NCI-H1092 (cell line): ENCODE data around the gene L3MBTL4.

Experiments
- DNase-seq: peaks from one replicate; lab custom pipeline; 2025; lab: John Stamatoyannopoulos, UW

The L3MBTL4 gene

DNA sequence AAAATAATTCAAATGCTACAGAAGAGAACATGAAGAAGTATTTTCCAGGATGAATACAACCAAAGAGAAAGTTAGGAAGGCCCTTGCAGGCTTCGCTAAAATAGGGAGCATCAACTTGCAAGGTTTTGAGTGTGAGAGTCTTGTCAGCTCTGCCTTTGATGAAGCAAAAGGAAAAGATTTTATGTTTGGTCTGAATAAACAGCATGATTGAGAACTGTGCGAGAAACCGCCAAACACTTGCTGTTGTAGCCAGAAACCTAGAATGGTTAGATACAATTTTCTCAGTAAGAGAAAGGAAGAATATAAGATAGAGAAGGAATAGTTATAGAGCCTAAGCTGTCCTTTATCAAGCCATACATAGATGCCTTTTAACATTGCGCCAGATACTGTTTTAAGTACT is 163.6 kb downstream of the L3MBTL4 start:
- DNase-seq, result no peak

DNA sequence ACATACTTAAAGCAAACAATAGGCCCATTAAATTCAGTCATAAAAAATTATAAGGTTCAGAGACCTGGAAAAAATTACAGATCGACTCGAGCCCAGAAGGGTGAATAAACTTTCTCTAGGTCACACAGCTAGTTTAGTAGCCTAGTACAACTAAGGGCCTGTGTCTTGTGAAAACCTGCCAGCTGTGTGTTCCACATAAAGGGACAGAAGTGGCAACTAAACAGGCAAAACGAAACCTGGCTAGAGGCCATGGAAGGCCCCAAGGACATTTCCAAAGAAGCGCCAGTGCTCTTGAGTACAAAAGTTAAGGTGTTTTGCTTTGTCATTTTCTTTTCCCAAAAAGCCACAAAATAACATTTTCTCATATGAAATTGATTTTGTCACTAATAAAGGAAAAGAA is 164.9 kb downstream of the L3MBTL4 start:
- DNase-seq, result no peak

DNA sequence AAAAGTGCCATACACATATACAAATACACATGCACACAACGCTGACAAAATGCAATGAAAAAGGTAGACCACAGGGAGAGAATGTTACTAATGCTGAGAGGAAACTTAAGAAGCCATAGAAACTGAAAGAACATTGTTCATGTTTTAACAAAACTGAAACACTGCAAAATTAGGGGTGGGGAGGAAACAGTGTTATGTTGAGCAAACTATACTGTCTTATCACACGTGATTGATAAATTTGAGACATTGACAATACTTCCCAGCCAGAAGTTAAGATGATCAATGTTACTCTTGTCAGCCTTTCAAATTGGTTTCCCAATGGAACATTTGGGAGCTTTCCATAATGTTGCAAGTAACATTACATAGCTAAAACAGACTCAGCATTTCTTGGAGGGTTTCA is 165.5 kb downstream of the L3MBTL4 start:
- no peak for DNase-seq

DNA sequence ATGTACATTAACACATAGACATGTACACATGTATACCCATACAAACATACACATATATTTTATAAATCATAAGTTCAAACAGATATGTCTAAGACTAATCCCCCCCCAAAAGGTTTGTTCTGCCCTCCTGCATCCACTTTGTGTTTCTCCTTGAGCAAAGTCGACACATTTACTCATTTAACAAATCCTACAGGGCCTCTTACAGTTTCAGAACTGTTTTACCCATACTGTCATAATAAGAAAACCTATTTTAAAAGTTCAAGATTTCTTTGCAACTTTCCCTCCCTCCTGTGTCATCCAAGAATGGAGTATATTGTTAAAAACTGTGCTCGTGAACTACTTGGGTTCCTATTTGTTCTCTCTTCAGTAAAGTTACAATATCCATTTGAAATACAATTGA is 166.7 kb downstream of the L3MBTL4 start:
- no peak for DNase-seq

DNA sequence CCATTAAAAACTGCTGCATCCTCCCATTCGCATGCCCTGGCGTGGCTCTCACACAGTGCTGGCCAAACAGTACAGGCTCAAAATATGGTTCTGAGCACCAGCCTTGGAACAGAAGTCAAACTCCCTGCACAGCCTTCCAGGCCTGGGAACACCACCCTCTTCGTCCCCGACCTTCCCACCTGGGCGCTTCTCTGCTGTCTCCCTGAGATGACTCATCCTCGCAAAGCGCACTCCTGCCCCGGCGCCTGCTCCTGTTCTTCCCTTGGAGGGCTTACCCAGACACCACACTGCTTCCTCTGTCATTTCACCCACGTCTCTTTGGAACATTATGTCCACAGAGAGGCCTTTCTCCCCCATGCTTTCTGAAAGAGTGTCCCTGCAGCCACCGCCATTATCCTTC is 172.7 kb downstream of the L3MBTL4 start:
- DNase-seq, result no peak

DNA sequence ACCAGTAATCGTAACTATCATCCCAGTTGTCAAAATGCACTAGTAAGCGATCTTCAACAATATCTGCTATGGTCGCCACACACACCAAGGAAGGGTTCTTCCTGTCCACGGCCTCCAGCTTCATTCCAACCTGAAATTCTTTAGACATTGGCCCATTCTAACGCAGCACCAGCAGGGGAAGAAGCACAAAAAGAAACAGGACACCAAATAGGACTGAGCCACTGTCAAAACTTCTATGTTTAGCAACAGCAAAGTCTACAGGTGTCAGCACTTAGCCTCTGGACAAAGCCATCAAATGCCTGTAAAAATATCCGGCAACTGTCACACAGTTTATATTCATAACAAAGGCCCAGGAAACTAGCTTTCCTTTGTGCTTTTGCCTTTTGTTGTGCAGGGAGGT is 175.0 kb downstream of the L3MBTL4 start:
- DNase-seq, result no peak

DNA sequence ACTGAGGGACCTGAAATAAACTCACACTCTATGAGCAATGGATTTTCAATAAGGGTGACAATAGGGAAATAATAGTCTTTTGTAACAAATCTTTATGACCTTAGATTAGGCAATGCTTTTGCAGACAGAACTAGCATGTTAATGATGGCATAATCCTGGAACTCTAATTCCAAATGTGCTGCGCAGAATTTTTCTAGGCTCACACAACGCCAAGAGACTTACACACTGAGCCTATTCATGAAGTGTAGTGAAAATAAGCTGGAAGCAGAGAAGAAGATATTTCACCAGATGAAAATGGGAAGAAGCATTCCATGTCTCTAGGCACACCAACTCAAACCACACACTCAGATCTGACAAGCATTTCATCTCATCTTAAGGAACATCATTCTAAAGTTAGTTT is 178.5 kb downstream of the L3MBTL4 start:
- DNase-seq, result no peak

DNA sequence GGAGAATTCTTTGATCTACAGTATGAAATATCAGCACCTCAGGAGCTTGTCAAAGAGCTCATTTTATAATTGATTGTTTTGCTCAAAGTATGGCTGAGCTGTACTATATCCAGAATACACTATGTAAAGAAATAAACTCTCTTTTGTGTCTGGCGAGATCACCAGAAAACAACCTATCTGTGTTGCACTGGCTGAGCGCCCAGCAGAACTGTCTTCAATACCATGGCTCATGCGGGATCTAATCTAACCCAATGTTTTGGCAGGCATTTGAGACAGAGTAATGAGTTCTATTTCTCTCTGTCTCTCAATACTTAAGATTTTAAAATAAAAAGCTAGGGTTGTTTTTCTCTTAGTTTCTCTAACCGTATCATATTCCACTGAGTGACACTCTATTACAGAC is 192.4 kb downstream of the L3MBTL4 start:
- no peak for DNase-seq

DNA sequence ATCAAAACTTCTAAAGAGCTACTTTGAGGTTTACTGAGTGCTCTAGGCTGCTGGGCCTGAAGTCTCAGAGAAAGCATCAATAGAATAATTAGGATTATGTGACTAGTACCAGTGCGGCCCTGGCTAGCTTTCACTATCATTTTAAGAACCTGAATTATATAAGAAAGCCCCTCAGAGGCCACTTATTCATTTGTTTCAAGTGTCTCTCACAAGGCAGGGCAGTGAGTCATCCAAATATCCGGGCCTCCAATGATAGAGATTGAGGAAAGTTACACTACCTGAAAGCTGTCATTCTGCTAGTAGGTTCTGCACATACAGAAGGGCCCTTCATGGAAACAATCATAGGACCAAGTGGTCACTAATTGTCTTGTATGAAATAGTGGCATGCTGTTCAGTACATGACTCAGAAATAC is 193.1 kb downstream of the L3MBTL4 start:
- no peak for DNase-seq

DNA sequence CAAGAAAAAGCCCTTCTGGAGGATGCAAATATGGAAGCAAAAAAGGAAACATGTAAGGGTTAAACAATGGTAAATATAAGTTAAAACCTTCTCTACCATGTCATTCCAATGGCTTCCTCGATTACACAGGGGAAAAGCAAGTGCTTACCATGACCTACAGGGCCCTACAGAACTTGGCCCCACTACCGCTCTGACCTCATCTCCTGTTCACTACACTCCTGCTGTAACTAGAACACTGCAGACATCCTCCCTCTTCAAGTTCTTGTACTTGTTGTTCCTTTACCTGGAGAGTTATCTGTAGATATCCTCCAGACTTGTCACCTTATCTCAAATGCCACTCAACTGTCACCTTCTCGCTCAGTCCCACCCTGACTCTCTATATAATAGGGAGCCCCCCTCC is 194.6 kb downstream of the L3MBTL4 start:
- DNase-seq, result no peak

DNA sequence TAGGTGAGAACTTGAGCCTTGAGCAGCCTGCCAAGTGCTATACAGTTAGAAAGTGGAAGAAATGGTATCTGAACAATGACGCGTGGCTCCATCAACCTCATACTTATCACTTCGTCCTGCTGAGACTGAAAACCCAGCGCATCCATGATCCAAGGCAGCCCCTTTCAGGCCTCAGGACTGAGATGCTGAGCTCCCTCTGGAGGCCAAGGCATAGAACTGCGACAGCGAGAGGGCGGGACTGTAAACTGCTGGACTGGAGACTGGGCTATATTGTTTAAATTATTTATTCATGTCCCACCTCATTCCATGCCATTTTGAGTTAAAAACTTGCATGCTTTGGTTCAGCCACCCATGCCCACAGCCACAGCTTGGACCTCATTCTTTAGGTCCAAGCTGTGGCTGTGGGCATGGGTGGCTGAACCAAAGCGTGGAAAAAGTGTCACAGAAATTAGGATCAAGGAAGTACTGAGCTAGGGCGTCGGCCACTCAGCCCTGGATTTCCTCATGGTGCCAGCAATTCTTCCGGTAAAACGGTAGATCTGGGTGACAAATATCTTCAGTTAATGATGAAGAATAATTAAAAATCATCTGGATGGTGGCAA is 195.5 kb downstream of the L3MBTL4 start:
- DNase-seq, result peak; percentile 3

DNA sequence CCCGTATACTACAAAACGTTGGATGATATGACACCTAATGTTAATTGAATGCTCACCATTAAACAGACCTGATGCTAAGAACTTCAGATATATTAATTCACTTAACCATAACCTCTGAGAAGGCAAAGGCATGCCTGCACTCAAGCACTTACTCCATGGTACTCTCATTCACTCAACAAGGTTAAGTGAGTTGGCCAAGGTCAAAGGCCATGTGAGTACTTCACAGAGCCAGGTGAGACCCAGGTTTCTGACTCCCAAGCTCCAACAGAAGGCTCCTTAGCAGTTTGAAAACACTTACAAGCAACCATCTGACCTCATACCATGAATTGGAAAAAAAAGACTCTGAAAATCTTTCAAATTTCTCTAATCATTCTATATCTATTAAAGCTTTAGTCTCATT is 198.8 kb downstream of the L3MBTL4 start:
- DNase-seq, result no peak

DNA sequence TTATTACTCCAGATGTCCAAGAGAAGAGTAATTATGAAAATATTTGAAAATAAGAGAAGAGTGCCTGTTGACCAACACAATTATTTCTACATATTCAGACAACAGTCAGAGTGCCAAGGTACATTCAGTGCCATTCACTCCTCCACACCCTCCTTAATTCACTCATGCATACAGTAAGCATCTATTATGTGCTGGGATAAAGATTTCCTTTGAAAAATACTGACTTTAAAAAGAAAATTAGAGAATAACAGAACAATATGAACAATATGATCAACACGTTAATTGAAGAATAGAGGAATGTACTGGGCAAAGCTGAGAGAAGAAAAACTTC is 203.6 kb downstream of the L3MBTL4 start:
- DNase-seq, result no peak

DNA sequence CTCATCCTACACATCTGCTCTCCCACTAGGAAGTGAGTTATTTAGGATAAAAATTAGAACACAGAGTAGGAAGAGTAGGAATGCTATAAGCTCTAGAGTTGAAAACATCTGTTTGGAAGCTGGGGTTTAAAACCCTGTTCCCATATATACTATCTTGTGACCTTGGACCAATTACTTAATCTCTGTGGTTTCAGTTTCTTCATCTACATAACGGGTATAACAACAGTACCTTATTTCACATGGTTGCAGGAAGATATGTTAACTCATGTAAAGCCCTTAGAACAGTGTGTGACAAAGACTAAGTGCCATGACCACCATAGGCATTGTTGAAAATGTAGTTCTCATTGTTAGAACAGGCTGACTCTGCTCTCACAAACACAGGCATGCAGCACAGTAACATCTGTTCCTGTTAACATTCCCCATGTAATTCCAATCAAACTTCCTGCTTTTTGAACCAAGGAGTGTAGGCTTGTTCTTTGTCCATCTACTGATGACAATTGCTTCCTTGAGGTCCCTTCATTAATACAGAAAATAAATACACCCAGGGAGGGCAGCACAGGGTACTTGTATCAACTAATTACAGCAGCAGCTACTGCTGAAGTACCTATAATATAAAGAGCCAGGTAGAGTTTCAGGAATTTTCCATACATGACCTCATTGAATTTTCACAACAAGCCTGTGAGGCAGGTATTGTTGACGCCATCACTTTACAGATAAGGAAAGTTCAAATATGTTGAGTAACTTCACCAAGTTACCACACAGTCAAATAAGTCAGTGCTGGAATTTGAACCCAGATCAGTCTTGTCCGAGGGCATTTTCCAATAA is 204.2 kb downstream of the L3MBTL4 start:
- DNase-seq, result no peak

DNA sequence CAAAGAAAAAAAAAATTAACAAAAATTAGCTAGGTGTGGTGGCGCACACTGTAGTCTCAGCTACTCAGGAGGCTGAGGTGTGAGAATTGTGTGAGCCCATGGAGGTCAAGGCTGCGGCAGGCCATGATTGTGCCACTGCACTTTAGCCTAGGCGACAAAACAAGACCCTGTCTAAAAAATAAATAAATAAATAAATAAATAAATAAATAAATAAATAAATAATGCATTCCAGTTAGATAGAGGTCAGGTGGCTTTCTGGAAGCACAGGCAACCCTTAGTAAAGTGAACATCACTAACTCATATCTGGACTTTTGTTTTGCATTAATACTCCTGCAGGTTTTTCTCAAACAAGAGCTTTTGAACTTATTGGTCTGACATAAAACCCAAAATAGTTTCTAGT is 206.8 kb downstream of the L3MBTL4 start:
- no peak for DNase-seq

DNA sequence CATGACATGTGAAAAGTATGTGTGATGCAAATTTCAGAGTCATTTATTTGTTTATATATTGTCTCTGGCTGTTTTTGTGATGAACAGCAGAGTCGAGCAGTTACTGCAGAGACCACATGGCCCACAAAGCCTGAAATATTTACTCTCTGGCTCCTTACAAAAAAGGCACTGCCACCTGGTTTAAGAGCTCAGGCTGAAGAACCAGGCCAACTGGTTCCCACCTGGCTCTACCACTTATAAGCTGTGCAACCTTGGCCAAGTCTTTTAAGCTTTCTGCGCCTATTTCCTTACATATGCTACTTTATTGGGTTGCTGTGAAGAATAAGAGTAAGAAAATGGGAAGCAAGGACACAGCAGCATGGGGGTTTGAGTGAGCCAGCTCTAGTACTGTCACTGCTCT is 207.6 kb downstream of the L3MBTL4 start:
- no peak for DNase-seq

DNA sequence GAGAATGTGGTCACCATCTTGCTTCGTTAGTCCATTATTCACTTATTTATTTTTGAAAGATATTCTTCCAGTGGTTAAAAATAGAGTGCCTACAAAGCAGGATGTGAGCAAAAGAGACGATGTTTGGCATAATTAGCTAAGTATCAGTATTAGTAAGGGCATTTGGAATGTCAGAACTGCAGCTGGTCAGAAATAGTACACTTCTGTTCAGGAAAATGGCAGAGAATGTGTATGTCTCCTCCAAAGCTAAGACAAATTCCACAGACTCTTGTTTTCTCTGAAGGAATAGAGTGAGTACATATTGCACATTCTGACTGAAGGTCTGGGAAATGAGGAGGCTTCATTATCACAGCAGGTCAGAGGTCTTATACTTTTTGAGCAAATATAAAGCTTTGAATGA is 209.0 kb downstream of the L3MBTL4 start:
- no peak for DNase-seq

DNA sequence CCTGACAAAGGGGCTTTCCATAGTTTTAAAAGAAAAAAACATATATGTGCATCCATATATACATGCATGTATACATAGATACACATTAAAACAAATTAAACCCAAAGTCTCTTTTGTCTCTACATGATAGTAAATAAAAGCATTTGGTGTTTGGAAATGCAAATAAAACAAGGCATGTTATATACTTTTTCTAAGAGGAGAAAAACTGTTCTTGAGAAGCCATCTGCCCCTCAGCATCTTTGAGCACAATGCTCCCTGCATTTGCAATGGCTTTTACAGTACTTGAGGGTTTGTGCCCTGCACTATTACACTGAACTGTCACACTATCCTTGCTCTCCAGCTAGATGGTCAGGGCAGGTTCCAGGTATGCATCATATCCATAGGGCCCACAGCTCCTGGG is 210.2 kb downstream of the L3MBTL4 start:
- no peak for DNase-seq

DNA sequence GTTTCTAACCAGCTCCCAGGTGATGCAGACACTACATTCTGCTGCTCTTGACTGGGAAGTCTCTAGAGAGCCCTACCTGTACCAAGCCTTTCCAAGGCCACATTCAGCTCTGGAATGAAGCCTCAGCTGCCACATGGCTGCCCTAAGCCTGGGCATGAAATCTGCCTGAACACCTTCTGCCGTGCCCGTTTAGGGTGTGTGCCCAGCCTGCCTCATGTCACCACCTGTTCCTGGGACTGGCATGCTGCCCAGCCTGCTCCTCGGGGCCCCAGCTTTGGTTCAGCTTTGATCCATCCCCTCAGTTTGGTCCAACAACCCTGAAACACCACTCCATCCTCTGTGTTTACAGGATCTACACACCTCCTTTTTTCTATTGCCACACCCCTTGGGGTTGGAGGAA is 210.9 kb downstream of the L3MBTL4 start:
- DNase-seq, result no peak

DNA sequence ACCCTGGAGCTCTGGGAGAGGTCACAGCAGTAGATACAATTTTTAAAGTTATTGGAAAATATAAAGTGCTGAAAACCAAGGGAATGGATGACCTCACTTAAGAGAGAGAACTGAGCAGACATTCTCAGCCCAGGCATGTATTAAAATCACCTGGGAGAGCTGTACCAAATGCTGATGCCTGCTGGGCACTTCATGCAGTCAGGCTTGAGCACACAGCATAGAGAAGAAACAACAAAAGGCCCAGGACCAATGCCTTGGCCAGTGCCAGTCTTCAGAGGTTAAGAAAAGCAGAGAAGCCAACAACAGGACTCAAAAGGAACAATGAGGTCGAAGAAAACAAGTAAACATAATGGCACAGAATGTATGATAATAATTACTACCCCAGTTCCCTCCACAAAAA is 211.8 kb downstream of the L3MBTL4 start:
- no peak for DNase-seq

DNA sequence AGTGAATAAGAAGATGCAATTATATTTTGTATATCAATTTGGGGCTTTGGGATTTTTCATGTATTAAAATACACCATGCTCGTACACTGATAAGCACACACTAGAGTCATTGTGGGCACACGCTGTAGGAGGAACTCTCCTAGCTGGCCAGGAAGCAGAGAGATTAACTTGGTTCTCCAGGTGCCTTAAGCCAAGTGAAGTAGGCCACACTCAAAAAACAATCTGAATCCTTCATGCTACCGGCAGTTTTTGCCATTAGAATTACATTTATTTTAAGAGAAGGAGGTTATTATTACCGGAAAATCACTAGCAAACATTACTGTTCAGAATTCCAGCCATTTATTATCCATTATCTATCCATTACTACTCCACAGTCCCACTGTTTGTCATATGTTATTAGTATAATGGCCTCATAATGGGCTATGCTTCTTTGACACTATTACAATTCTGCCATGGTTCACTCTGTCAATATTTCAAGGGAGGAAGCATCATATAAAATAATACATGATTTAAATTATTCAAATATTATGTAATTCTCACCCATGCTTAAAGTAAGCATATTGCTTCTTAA is 214.4 kb downstream of the L3MBTL4 start:
- DNase-seq, result no peak

DNA sequence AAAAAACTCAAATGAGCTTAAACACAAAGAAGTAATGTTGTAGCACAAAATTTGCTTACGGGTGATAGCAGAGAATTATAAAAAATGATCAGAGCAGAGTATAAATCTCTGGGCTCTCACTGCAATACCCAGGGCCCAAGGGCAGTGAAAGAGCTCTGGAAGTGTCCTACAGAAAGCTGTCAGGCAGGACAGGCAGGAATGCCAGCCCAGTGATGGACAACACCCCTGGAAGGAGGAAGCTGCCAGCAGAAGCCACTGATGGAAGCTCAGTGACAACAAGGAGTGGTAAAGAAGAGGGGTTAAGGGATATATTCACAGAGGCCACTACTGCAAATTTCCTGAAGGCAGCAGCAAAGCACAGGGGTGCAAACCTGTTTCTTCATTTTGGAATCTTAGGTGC is 214.9 kb downstream of the L3MBTL4 start:
- DNase-seq, result no peak

DNA sequence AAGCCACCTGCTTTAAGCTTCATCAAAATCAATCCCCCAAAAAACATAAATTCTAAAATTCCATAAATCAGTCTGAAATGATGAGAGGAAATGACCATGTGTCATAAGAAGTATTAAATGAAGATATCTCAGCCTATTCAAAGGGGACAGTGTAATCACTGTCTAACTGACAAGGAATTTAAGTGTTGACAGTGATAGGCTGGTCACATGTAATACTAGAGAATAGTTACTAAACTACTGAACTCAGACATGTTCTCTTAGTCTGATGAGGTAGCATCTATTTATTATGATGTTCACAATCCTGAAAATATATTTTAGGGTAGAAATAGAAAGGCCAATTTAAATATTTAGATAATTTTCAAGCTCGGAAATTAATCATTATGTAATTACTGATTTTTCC is 216.1 kb downstream of the L3MBTL4 start:
- no peak for DNase-seq

DNA sequence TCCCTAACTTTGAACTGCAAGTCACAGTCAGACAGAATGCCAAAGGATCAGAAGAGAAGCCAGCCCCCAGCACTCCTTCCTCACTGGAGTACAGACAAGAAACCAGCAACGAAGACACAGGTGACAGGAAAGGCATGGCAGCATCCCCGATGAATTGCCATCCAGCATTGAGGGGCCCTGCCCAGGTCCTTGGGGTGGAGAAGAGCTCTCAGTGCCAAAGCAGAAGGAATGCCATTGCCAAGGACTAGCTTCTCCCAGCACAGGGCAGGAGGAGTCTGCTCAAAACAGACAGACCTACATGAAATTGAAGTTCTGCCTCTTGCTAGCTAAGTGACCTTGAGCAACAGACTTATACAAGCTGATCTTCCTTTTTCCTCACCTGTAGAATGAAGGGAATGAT is 220.1 kb downstream of the L3MBTL4 start:
- no peak for DNase-seq
